ENCODE measurements around the gene KRTAP9-7. TPM values are rescaled to one million over a fixed set of nuclear protein-coding genes. Genes with fewer than 3 reads are reported as not detected.
A peak's percentile ranks its signal among the peaks of the same experiment; 100 is the strongest.
"Not testable (repeated sequence)": the region's sequence is repeated elsewhere in the genome, so short reads cannot be mapped to it uniquely, and the experiment has no call there.

KRTAP9-7 gene
- total RNA-seq, 1 donor from 2014 or later = not detected

DNA sequence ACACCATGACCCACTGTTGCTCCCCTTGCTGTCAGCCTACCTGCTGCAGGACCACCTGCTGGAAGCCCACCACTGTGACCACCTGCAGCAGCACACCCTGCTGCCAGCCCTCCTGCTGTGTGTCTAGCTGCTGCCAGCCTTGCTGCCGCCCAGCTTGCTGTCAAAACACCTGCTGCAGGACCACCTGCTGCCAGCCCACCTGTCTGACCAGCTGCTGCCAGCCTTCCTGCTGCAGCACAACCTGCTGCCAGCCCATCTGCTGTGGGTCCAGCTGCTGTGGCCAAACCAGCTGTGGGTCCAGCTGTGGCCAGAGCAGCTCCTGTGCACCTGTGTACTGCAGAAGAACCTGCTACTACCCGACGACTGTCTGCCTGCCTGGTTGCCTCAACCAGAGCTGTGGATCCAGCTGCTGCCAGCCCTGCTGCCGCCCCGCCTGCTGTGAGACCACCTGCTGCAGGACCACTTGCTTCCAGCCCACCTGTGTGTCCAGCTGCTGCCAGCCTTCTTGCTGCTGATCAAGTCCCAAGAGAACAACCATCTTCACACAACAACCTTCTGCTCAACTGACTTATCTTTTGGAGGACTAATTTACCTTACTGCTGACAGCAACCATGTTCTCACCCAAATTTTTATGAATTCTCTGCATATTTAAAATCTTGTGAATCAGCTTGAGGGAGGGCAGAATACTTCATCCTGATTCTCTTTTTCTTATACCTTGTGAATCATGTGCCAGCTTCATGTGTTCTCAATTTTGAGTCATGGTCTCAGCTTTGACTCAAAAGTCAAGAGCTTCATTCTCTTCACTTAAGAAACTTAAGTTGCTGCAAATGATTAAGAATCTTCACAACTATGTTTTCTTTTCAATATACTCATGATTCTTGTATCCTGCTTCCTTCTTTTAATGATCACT is 19.9 kb upstream of the KRTAP9-7 start, which contains the start of gene KRTAP9-9:
Gene KRTAP9-9 (plus strand): TSS at position 4 of the 910 bp plus-strand sequence.
- not testable (repeated sequence) for H3K27ac Mint-ChIP-seq; H3K9me3 Mint-ChIP-seq; H3K4me1 Mint-ChIP-seq; H3K4me3 Mint-ChIP-seq; H3K36me3 Mint-ChIP-seq (ENCODE audit: low read depth)
- intact Hi-C loops (cut with micrococcal nuclease) = loop anchor here (5.0 kb wide), 1 partner anchor 42 kb away; no protein-coding TSS in a partner anchor
- peaks cover 35% of the 10 kb centered on the region for H3K27me3 Mint-ChIP-seq
- DNase-seq = peak; percentile 29

DNA sequence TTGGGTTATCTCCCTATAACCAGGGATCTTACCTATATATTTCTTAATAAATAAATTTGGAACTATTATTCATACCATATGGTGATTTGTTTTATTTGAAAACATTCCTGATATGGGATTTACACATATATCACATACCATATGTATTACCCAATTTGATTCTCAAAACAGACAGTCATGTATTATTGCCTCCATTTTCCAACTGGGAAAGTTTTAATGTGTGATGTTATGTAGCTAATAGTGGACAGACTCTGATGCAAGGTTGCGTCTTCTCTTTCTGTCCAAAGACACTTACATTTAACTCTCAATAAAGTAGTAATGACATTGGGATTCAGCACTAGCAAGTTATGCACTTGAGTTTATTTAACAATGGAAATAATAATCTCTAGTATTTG is 19.2 kb upstream of the KRTAP9-7 start:
- no peak for DNase-seq
- H3K27ac Mint-ChIP-seq = no peak overlapping the region
- H3K4me1 Mint-ChIP-seq = no peaks in the 10 kb centered on the region
- H3K27me3 Mint-ChIP-seq = peaks cover 38% of the 10 kb centered on the region
- H3K9me3 Mint-ChIP-seq = no peaks in the 10 kb centered on the region
- intact Hi-C loops (cut with micrococcal nuclease) = loop anchor here (5.0 kb wide), 1 partner anchor 41 kb away; no protein-coding TSS in a partner anchor
- H3K4me3 Mint-ChIP-seq = no peak overlapping the region
- H3K36me3 Mint-ChIP-seq (ENCODE audit: low read depth) = no peaks in the 10 kb centered on the region

DNA sequence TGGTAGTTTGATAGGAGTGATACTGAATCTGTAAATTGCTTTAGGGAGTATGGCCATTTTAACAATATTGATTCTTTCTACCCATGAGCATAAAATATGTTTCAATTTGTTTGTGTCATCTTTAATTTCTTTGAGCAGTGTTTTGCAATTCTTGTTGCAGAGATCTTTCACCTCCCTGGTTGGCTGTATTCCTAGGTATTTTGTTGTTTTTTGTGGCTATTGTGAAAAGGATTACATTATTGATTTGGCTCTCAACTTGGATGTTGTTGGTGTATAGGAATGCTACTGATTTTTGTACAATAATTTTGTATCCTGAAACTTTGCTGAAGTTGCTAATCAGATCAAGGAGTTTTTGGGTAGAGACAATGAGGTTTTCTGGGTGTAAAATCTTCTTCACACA is 17.1 kb upstream of the KRTAP9-7 start:
- no peaks in the 10 kb centered on the region for H3K9me3 Mint-ChIP-seq
- H3K4me3 Mint-ChIP-seq = no peak overlapping the region
- intact Hi-C loops (cut with micrococcal nuclease) = loop anchor here (5.0 kb wide), 1 partner anchor 39 kb away; no protein-coding TSS in a partner anchor
- H3K27ac Mint-ChIP-seq = no peak overlapping the region
- peaks cover 33% of the 10 kb centered on the region for H3K27me3 Mint-ChIP-seq
- no peak for DNase-seq
- H3K36me3 Mint-ChIP-seq (ENCODE audit: low read depth) = no peaks in the 10 kb centered on the region
- H3K4me1 Mint-ChIP-seq = no peaks in the 10 kb centered on the region

DNA sequence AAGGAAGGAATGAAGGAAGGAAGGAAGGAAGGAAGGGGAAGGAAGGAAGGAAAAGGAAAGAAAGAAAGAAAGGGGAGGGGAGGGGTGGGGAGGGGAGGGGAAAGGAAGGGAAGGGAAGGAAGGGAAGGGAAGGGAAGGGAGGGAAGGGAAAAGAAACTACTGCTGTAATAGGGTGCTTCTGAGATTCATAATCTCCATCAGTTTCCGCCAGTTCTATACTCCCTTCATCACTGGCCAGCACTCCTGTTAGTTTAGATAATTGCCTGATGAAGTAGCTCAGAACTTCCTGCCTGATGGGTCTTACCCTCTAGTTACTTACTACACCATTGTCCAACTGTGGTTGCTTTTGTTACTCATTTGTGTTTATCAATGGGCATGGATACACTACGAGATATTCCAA is 12.3 kb upstream of the KRTAP9-7 start:
- peak; percentile 34 for DNase-seq
- H3K4me1 Mint-ChIP-seq = no peaks in the 10 kb centered on the region
- no peaks in the 10 kb centered on the region for H3K9me3 Mint-ChIP-seq
- peaks cover 26% of the 10 kb centered on the region for H3K27me3 Mint-ChIP-seq
- intact Hi-C loops (cut with micrococcal nuclease) = no loop called here
- no peaks in the 10 kb centered on the region for H3K36me3 Mint-ChIP-seq (ENCODE audit: low read depth)
- H3K4me3 Mint-ChIP-seq = no peak overlapping the region
- no peak overlapping the region for H3K27ac Mint-ChIP-seq

DNA sequence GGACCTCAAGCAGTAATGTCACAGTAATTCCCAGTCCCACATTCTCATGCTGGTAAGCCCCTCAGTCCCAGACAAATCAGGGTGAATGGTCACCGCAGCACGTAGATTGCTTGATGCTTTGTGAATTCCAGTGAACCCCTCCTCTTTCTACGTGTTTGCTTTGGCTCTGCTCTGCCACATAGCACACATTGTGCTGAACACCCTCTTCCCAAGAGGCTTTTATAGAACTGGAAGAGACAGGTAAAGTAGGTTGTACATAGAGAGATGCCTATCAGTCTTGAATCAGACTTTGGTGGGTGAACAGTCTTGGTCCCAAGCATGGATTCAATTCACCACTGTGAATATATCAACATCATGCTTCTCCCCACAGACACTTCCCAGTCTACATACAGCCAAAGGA is 10.9 kb upstream of the KRTAP9-7 start:
- Mint-ChIP-seq H3K27ac (no peak overlapping the region), H3K27me3 (peaks cover 20% of the 10 kb centered on the region), H3K4me1 (no peaks in the 10 kb centered on the region), H3K36me3 (ENCODE audit: low read depth) (no peaks in the 10 kb centered on the region), H3K4me3 (no peak overlapping the region), H3K9me3 (no peaks in the 10 kb centered on the region)
- peak; percentile 34 for DNase-seq
- intact Hi-C loops (cut with micrococcal nuclease) = no loop called here

DNA sequence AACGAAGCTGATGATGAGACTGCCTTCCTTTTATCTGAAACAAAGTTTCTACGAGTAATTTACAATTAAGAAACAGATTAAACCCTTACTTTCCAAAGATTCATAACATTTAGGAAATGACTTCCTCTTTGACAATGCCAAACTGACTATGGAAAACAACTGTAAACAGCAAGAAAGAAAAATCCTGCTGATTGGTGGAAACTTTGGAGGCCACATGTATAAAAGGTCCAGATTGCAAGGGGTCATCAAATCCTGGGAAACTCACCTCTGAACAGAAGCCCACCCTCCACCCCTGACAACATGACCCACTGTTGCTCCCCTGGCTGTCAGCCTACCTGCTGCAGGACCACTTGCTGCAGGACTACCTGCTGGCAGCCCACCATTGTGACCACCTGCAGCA is 10.4 kb upstream of the KRTAP9-7 start, which contains the start of gene KRTAP9-6:
Gene KRTAP9-6 (plus strand): TSS at position 301 of the 400 bp plus-strand sequence. CDS start 0 bp downstream, at position 301.
- no peaks in the 10 kb centered on the region for H3K9me3 Mint-ChIP-seq
- peaks cover 20% of the 10 kb centered on the region for H3K27me3 Mint-ChIP-seq
- peak; percentile 21 for DNase-seq
- no peak within 1 kb of the TSS for H3K4me3 Mint-ChIP-seq
- no peaks in the 10 kb centered on the region for H3K36me3 Mint-ChIP-seq (ENCODE audit: low read depth)
- intact Hi-C loops (cut with micrococcal nuclease) = no loop called here
- no peak within 1 kb of the TSS for H3K27ac Mint-ChIP-seq
- no peaks in the 10 kb centered on the region for H3K4me1 Mint-ChIP-seq

DNA sequence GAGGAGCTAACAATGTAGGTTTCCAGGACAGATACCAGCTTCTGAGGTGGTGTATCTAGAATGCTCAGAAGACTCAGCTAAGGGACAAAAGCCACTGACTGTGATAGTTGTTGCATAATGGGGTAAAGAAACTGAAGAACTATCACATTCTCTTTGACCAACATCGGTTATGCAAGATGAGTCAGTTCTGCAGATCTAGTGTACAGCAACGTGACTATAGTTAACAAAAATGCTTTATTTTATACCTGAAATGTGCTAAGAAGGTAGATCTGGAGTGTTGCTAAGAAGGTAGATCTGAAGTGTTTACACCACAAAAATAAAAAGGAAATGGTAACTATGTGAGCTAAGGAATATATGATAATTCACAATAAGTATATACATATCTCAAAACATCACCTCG is 7.8 kb upstream of the KRTAP9-7 start:
- Mint-ChIP-seq H3K4me1 (no peaks in the 10 kb centered on the region), H3K36me3 (ENCODE audit: low read depth) (no peaks in the 10 kb centered on the region)

DNA sequence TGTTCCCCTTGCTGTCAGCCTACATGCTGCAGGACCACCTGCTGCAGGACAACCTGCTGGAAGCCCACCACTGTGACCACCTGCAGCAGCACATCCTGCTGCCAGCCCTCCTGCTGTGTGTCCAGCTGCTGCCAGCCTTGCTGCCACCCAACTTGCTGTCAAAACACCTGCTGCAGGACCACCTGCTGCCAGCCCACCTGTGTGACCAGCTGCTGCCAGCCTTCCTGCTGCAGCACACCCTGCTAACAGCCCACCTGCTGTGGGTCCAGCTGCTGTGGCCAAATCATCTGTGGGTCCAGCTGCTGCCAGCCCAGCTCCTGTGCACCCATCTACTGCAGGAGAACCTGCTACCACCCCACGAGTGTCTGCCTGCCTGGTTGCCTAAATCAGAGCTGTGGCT is 4.2 kb upstream of the KRTAP9-7 start:
- H3K9me3 Mint-ChIP-seq, H3K27ac Mint-ChIP-seq: not testable (repeated sequence)

More for the DNA sequence above, 7.8 kb upstream of the KRTAP9-7 start:
- Mint-ChIP-seq H3K9me3 (no peaks in the 10 kb centered on the region), H3K27ac (no peak overlapping the region), H3K4me3 (no peak overlapping the region), H3K27me3 (peaks cover 6% of the 10 kb centered on the region)
- no peak for DNase-seq
- intact Hi-C loops (cut with micrococcal nuclease) = no loop called here

DNA sequence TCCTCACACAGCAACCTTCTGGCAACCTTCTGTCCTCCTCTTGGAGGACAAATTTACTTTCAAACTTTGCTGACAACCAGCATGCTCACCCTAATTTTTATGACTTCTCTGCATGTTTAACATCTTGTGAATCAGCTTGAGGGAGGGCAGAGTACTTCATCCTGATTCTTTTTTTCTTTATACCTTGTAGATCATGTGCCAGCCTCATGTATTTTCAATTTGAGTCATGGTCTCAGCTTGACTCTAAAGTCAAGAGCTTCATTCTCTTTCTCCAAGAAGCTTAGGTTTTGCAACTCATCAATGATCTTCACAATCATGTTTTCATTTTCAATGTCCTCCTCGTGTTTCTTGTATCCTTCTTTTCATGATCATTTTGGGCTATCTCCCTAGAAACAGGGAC is 3.6 kb upstream of the KRTAP9-7 start:
- peaks cover 7% of the 10 kb centered on the region for H3K27me3 Mint-ChIP-seq
- no peak overlapping the region for H3K27ac Mint-ChIP-seq
- intact Hi-C loops (cut with micrococcal nuclease) = no loop called here
- no peaks in the 10 kb centered on the region for H3K9me3 Mint-ChIP-seq
- H3K4me1 Mint-ChIP-seq = no peaks in the 10 kb centered on the region
- no peaks in the 10 kb centered on the region for H3K36me3 Mint-ChIP-seq (ENCODE audit: low read depth)
- no peak for DNase-seq
- no peak overlapping the region for H3K4me3 Mint-ChIP-seq

More for the DNA sequence above, 4.2 kb upstream of the KRTAP9-7 start:
- H3K4me3 Mint-ChIP-seq; DNase-seq; H3K27me3 Mint-ChIP-seq; intact Hi-C loops (cut with micrococcal nuclease); H3K36me3 Mint-ChIP-seq (ENCODE audit: low read depth); H3K4me1 Mint-ChIP-seq: not testable (repeated sequence)

DNA sequence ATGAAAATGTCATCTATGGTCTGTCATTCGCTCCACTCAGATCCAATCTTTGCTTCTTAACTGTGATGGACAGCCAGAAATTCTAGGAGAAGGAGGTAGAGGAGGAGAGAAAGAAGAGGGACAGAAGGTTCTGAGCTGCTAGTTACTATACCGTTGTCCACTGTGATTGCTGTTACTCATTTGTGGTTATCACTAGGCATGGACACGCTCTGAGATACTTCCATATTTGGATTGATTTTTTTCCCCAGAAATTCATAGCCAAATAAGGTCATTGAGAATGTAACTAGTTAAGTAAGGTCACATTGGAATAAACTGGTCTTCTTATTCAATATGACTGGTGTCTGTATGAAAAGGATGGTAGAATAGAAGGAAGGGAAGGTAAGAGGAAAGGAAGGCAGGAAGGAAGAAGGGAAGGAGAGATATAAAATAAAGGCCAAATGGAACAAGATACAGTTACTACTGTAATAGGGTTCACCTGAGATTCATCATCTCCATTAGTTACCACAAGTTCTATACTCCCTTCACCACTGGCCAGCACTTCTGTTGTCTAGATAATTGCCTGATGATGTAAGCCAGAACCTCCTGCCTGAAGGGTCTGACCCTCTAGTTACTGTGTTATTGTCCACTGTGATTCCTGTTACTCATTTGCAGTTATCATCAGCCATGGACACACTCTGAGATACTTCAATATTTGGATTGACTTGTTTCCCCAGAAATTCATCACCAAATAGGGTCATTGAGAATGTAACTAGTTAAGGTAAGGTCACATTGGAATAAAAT is 2.9 kb downstream of the KRTAP9-7 start:
- DNase-seq = peak; percentile 13
- no peak overlapping the region for H3K4me3 Mint-ChIP-seq

DNA sequence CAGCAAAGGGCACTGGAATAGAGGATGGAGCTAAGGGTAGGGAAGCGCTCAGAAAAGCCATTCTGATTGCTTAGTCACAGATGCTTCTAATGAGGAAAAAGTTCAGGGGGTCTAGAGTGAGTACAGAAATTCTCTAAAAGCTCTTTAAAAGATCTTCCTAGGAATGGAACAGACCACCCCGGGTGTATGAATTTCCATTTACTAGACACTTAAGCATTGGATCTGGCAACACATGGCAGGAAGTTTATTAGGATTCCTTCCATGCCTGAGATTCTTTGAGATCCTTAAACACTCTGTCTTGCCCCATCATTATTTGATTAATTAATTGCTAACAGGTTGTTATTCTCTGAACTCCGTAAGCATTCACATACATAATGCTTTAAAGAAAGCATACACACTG is 8.5 kb downstream of the KRTAP9-7 start:
- Mint-ChIP-seq H3K9me3 (no peaks in the 10 kb centered on the region), H3K4me3 (no peak overlapping the region), H3K27ac (no peak overlapping the region), H3K36me3 (ENCODE audit: low read depth) (no peaks in the 10 kb centered on the region), H3K27me3 (no peaks in the 10 kb centered on the region), H3K4me1 (no peaks in the 10 kb centered on the region)
- intact Hi-C loops (cut with micrococcal nuclease) = no loop called here
- peak; percentile 11 for DNase-seq

More for the DNA sequence above, 2.9 kb downstream of the KRTAP9-7 start:
- H3K9me3 Mint-ChIP-seq = no peaks in the 10 kb centered on the region
- intact Hi-C loops (cut with micrococcal nuclease) = no loop called here
- H3K36me3 Mint-ChIP-seq (ENCODE audit: low read depth) = no peaks in the 10 kb centered on the region
- H3K4me1 Mint-ChIP-seq = no peaks in the 10 kb centered on the region
- peaks cover 11% of the 10 kb centered on the region for H3K27me3 Mint-ChIP-seq
- no peak overlapping the region for H3K27ac Mint-ChIP-seq

DNA sequence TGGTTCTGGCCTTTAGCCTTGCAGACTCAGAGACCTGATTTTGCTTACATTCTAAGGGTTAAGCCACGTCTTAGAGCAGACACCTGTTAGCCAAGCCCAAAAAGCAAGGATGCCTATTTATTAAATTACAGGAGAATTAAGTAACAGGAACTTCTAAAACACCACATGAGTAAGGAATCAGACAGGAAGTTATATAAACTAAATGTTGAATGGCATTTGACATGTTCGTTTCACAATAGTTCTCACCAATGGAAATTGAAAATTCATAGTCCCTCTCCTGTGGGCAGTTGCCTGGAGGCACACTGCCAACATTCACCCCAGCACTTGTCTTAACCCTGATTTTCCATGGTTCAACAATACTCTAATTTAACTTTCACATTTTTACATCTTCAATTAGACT is 9.0 kb downstream of the KRTAP9-7 start:
- intact Hi-C loops (cut with micrococcal nuclease) = no loop called here
- Mint-ChIP-seq H3K27ac (no peak overlapping the region), H3K27me3 (no peaks in the 10 kb centered on the region), H3K4me3 (no peak overlapping the region), H3K36me3 (ENCODE audit: low read depth) (no peaks in the 10 kb centered on the region), H3K4me1 (no peaks in the 10 kb centered on the region), H3K9me3 (no peaks in the 10 kb centered on the region)
- DNase-seq = peak; percentile 32

DNA sequence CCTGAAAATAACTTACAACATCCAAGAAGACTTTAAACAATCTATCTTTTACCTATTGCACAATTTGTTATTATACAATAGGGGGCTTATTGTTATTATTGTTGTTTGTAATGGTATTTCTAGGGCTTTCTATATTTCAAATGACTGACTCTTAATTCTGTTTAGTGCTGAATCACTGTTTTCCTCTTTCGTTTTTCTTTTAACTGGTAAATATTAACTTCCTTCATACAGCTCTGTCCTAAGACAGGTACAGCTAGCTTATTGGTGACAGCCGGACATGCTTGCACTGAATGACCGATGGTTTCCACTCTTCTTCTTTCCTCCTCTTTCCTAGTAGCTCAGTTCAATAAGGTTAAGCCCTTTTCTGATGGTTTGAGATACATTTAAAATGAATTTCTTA is 11.6 kb downstream of the KRTAP9-7 start:
- Mint-ChIP-seq H3K27me3 (no peaks in the 10 kb centered on the region), H3K9me3 (no peaks in the 10 kb centered on the region), H3K27ac (no peak overlapping the region), H3K4me1 (no peaks in the 10 kb centered on the region), H3K4me3 (no peak overlapping the region), H3K36me3 (ENCODE audit: low read depth) (no peaks in the 10 kb centered on the region)
- intact Hi-C loops (cut with micrococcal nuclease) = no loop called here
- DNase-seq = peak; percentile 4

DNA sequence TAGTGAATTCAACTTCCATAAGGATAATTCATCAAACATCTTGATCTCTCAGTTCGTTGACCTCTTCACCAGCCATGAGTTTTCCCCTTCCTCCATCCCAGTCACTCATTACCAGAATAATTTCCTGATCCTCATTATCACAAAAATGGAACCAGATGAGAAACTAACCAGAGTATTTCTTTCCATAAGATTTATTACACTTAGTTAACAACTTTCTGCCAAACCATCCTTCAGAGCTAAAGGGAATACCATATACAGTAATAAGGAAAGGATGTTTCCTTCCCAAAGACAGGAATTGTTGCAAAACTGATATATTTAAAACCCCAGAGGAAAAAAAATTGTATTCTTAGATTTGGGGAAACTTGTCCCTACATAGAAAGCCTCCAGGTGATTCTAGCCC is 18.5 kb downstream of the KRTAP9-7 start:
- Mint-ChIP-seq H3K27me3 (peaks cover 2% of the 10 kb centered on the region), H3K4me1 (no peaks in the 10 kb centered on the region), H3K4me3 (no peak overlapping the region), H3K27ac (no peak overlapping the region), H3K36me3 (ENCODE audit: low read depth) (no peaks in the 10 kb centered on the region), H3K9me3 (no peaks in the 10 kb centered on the region)
- intact Hi-C loops (cut with micrococcal nuclease) = no loop called here
- DNase-seq = no peak

All from activated CD4-positive, alpha-beta T cell treated with anti-CD3 and anti-CD28 coated beads, Interleukin-2, amount 10 ng/mL, durations not matched to agents 24 days and 14 days (primary cell).